Prostate gland (tissue), 2 donors: ENCODE results near the gene CLEC9A.

Source experiments
- CTCF ChIP-seq, 4 experiments: fragments of 200-600 bp in 2 of 4; fragments of 450-650 bp in 2 of 4; sonication (generic) in 2 of 4; IDR thresholded peaks; 1 replicate in 3 of 4; 2 replicates in 1 of 4; pipeline ENCODE4 v1.5.1; 2016 to 2019; ENCODE audit warnings: antibody characterized with exemption in 4 of 4, mild to moderate bottlenecking in 2 of 4, moderate library complexity in 2 of 4
- POLR2A ChIP-seq: fragments of 450-650 bp; IDR thresholded peaks from one replicate; pipeline ENCODE4 v1.6.1; 2016; ENCODE audit warnings: antibody characterized with exemption, mild to moderate bottlenecking

- TF ChIP-seq CTCF (IDR thresholded peaks at IDR 0.05) (no peak), POLR2A (no peak)
Measured at GRCh38 chr12:10015450-10015849, 15.0 kb upstream of the CLEC9A start.
